Inferior parietal cortex (tissue), 1 donor: Measurements from ENCODE around the gene SEC31A.
"Not testable (repeated sequence)": the region's sequence is repeated elsewhere in the genome, so short reads cannot be mapped to it uniquely, and the experiment has no call there.

Experiments used
- DNase-seq: peaks from one replicate; pipeline ENCODE4 v3.0.0-alpha.2; 2016; ENCODE audit errors: extremely low spot score

Gene SEC31A

DNA sequence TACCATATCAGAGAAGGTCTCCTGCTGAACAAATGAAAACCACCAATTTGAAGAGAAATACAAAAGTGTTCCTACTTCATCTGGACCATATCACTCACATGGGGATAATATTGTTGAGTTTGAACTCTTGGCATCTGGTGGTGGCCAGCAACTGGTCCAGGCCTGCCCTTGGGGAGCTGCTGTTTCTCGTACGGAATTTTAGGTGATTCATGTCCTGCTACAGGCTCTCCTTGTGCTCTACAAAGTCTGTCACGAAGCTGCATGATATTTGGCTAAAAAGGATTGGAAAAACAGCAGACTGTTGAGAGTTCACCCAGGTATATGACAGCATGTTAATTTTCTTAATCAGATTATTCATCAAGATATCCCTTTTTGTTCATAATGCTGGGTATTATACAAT lies 42.2 kb downstream of the SEC31A start:
- no peak for DNase-seq

DNA sequence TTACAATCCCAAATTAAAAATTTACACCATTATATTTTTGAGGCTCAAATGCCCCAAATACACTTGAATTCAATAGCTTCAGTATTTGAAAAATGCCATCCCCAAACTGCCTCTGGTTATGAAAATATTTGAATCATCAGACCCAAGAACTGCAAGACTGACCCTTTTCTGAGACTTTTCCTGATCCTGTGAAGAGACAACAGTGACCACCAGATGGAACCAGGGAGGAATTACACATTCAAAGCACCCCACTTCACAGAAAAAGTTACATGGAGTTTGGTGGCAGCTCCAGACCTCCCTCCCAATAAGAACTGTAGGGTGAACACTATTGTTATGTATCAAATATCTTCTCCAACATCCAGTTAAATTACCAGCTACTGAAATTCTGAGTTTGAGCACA lies 48.4 kb downstream of the SEC31A start:
- no peak for DNase-seq

DNA sequence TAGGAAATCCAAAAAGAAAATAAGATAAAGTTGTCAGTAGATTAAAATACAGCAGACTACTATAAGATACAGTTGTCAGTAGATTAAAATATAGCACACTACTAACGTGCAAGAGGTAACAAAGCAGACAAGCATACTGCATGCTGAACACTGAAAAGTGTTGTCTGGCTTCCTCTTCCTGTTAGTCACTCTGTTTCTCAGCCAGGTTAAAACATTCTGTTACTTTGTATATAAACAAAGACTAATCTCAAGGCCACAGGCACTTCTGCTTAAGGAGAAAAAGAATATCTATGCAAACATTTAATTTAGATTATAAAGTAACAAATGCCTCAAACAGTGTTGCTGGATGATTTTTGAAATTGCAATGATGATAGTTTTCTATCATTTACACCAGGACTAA lies 51.3 kb downstream of the SEC31A start:
- no peak for DNase-seq

- DNase-seq = no peak
These were observed 57.1 kb downstream of the SEC31A start for GRCh38 chr4:82833696-82834313.

- DNase-seq = not testable (repeated sequence)
These were observed 57.9 kb downstream of the SEC31A start for GRCh38 chr4:82833060-82833459.

DNA sequence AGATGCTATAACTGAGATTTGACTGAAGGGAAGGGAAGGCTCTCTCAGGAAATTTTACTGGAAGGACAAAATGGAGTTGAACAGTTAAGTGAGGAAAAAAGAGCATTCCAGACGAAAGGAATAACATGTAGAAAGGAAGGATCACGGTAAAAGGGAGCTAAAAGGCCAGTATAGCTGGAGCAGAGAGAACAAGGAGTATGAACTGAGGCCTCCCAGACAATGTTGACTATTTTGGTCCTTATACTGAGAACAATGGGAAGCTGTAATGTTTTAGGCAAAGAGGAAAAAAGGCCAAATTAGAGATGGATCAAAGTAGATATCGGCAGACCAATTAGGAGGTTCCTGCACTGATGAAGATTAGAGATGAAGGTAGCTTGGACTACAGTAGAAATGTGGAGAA lies 65.5 kb downstream of the SEC31A start:
- no peak for DNase-seq

GRCh38 chr4:82823062-82823461 lies 67.9 kb downstream of the SEC31A start:
- no peak for DNase-seq

DNA sequence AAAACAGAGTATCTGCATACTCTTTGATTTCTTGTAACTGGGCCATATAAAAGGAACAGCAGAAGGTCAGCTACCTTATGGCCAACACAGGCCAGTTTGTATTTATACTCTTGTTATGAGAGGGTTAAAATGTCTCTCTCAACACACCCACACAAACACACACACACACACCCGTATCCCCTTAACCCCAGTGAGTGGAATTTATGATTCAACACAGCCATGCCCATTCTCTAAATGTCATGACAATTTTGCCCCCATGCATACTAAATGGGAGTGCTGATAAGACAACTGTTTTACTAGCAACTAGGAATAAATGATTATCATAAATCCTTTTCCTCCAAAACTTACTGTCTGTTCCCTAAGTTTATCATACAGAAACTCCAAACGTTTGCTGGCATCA lies 70.3 kb downstream of the SEC31A start:
- DNase-seq = no peak

DNA sequence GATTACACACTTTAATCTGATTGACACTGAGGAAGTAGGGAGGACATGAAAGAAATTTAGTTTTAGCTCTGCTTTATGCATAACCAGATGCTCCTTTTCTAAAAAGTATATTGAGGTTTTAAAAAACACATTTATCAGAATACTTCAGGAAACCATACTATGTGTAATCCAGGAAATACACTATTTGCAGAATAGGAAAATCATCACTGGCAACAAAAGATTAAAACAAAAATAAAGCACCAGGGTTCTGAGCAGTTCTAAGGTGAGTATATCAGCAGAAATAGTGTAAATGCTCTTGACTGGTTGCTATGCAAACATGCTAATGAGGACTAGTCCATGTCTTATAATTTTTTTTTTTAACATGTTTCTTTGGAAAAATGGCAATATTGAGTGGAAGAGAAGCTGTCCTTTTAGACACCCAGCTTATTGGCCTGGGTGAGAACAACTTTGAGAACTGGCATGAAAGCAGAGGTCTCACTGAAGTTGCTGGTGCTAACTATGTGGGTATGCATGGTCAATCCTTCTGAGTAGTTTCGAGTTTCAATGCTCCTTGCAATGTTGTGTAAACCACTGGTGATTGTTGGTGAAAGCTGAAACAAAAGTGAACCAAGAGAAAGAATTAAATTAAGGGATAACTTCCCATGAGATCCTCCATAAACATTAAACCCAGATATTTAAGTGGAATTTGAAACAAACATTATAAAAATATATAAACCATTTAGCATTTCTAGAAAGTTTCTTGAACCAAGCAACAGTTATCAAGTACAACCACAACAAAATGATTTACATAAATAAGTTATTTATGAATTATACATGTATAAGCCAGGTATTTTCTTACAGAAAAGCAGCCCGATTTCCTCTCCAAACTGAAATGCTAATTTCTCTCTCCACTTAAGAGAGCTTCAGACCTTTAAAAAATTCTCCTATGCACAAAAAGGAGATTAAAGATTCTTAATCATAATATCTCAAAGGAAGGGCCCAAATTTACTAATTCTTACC lies 72.0 kb downstream of the SEC31A start:
- no peak for DNase-seq

- not testable (repeated sequence) for DNase-seq
These were observed 74.1 kb downstream of the SEC31A start for GRCh38 chr4:82816874-82817273.

DNA sequence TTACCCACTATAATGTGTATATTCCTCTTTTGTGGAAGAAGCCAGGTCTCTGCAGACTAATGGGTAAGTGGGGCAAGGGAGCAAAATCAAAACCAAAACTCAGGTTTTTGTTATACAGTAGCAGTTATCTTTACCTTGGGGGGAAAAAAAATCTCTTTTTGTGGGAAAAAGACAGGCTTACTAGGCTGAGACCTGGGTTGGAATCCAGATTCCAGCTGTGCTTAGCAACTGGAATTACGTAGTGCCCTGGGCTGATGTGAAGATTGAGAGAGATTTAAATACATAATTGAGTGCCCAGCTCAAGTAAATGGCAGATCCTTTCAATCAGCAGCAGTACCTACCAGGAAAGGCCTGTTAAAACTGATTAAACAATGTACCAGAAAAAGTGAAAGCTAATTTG lies 76.9 kb downstream of the SEC31A start:
- DNase-seq = no peak

GRCh38 chr4:82811838-82812341 lies 79.1 kb downstream of the SEC31A start:
- no peak for DNase-seq

DNA sequence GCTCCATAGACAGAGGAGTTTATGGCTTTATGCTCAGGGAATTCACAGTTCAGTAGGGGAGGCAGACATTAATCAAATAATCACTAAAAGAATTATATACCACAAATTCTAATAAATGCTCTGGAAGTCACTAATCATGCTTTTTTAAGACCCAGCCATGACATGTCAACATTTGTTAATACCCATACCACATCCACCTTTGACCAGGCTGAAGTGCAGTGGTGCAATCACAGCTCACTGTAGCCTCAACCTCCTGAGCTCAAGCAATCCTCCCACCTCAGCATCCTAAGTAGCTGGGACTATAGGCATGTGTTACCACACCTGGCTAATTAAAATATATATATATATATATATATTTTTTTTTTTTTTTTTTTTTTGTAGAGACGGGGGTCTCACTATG lies 79.6 kb downstream of the SEC31A start:
- no peak for DNase-seq

DNA sequence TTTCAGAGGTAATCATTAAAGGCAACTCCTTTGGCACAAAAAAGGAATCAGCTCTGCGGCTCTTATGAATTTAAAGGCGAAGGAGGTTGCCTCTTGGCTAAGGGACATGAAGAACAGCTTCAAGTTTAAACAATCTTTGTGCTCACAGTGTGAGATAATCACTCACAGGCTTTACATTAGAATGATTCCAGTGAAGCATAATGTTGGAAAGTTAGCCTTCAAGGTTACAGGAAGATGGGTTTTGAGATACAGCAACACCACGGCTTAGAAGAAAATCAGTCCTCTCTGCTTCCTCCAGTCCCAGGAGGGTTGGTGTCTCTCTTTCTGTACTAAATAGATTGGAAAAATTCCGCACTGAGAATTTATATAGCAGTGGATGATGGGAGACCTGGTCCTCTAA lies 80.8 kb downstream of the SEC31A start:
- no peak for DNase-seq

DNA sequence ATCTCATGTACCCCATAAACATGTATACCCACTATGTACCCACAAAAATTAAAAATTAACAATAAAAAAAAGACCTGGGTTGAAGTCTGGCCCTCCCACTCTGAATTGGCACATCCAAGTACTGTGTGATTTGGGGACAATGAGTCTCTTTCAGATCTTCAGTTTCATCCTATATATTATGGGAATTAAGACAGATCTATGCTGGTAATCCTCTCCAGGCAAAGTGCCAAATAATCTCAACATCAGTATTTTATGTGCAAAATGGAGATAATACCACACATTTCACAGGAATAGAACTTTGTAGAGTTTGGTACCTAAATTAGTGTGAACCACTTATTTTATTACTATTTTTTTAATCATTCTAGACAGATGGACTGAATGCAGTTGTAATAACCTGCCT lies 81.3 kb downstream of the SEC31A start:
- no peak for DNase-seq

- no peak for DNase-seq
These were observed 87.2 kb downstream of the SEC31A start for GRCh38 chr4:82803746-82804145.

DNA sequence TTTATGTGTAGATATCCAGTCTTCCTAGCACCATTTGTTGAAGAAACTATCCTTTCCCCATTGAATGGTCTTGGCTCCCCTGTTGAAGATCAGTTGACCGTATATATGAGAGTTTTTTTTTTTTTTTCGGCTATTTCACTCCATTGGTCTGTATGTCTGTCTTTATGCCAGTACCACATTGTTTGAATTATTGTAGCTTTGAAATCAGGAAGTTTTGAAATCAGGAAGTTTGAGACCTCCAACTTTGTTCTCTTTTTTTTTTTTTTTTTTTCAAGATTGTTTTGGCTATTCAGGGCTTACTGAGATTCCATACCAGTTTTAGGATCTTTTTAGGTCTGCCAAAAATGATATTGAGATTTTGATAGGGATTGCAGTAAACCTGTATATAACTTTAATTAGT lies 88.0 kb downstream of the SEC31A start:
- DNase-seq = no peak

DNA sequence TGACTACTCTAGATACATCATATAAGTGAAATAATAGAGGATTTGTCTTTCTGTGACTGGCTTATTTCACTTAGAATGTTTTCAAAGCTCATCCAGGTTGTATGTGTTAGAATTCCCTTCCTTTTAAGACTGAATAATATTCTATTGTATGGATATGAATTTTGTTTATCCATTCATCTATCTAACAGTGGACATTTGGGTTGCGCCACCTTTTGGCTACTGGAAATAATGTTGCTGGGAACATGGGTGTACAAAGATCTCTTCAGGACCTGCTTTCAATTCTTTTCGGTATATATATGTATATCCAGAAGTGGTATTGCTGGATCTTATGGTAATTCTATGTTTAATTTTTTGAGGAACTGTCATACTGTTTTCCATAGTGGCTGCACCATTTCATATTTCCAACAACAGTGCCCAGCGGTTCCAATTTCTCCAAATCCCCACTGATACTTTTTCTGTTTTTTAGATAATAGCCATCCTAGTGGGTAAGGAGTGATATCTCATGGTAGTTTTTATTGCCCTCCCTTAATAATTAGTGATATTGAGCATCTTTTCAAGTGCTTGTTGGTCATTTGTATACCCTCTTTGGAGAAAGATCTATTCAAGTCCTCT lies 88.9 kb downstream of the SEC31A start:
- peak; percentile 38 for DNase-seq

DNA sequence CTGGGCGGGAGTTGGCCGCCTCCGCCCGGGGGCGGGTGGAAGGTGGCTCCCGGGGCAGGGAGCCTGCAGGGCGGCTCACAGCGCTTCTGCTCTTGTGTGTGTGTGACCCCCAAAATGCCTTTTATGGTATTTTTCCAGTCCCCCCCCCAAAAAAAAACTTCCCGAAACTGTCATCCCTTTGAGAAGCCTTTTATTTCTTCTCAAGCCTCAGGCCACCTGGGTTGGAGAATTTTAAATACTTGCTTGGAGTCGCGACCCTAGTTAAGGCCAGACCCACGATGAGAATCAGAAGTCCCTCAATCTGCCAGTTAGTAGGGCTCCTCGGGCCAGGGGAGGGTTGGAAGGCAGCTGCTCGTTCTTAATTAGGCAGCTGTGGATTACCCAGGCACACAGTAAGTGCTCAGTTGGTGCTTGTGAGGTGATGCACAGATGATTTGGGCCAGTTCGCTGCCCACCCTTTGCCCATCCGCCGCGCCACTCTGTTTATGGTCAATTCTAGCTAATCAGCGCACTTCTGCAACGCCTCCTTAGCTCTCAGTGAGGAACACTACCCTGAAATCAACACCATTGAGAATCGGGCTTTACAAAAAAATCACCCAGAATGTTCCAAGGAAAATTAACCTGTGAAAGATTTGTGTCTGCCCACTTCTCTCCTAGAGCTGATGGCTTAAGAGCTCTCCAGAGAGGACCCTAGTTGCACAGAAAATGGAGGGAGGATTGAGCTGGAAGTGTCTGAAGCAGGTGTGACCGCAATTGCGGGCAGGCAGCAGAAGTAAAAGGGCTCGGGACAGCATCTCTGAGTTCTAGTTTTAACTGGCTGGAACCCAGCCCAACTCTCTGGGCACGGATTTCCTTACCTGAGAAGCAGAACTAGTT lies 91.7 kb downstream of the SEC31A start:
- no peak for DNase-seq

GRCh38 chr4:82798168-82799005 lies 92.6 kb downstream of the SEC31A start, which contains the start of gene SCD5:
Gene SCD5, minus strand, starts transcription at chr4:82798796. Its CDS starts 259 bp downstream, at chr4:82798537.
- DNase-seq = peak; percentile 89
